Measurements from ENCODE around the gene AP1S3. TPM values are rescaled to one million over a fixed set of nuclear protein-coding genes. Genes with fewer than 3 reads are reported as not detected.

The AP1S3 gene
- total RNA-seq, 1 experiment from 2014 or later: 185 TPM

DNA sequence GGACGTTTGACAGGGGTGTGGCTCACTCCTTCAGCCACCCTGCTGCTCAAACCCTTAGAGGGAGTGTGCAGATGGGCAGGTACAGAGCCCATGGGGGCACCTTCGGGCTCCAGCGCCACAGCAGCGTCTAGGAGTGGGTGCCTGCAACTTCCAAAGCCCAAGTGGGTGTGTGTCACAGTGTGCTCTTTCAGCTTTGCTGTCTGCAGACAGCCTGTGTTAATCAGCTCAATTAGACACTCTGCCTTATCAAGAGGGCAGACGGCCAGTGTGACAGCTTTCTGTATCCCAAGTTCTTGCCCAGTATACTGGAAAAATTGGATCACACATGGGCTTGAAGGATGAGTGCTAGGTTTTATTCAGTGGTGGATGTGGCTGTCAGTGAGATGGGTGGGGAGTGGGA is 96.7 kb downstream of the AP1S3 start:
- no peaks in the 10 kb centered on the region for H3K36me3 ChIP-seq (ENCODE audit: control insufficient read depth in 1 of 2, insufficient read depth in 2 of 2, low read length in 2 of 2)
- ChIA-PET POLR2A (interaction anchor here (1.0 kb wide), 1 partner anchor 18 kb away, joined by 3 read pairs; no protein-coding TSS in a partner anchor), CTCF (no interaction called here), RAD21 (ENCODE audit: low non-redundant PET in 1 of 2, low total read pairs in 2 of 2, uncharacterized antibody in 2 of 2, unreplicated experiment in 2 of 2) (no interaction called here)
- no peak overlapping the region for H3K4me3 ChIP-seq (replicated peaks in 1 of 2; ENCODE audit: low read depth in 1 of 2, low read length in 2 of 2)
- peaks cover 16 to 30% of the 10 kb centered on the region in 2 experiments for H3K4me1 ChIP-seq (ENCODE audit: control insufficient read depth in 1 of 2, insufficient read depth in 2 of 2, low read length in 2 of 2)
- DNase-seq (ENCODE audit: low read depth, low spot score) (no peak), ATAC-seq (no peak; the same call in 1 of the 2 replicates)
- H3K9ac ChIP-seq (ENCODE audit: low read length): no peak overlapping the region
- BruUV-seq (replicated peaks): no TSS peak
- no peaks in the 10 kb centered on the region for H3K27me3 ChIP-seq (ENCODE audit: insufficient read depth, low read length)
- H4K20me1 ChIP-seq (ENCODE audit: insufficient read depth): no peaks in the 10 kb centered on the region
- no peak overlapping the region for H3K4me2 ChIP-seq (ENCODE audit: low read length)
- intact Hi-C loops (cut with micrococcal nuclease): no loop called here
- no peaks in the 10 kb centered on the region for H3K9me2 ChIP-seq (ENCODE audit: insufficient read depth)
- H3K9me3 ChIP-seq (ENCODE audit: control insufficient read depth in 1 of 2, insufficient read depth in 1 of 2, low read depth in 1 of 2, low read length in 2 of 2): no peaks in the 10 kb centered on the region
- no peak overlapping the region for H2AFZ ChIP-seq (ENCODE audit: low read depth, low read length, poor library complexity, severe bottlenecking)
- no peak overlapping the region for H3K27ac ChIP-seq (ENCODE audit: low read depth, low read length)
- no peaks in the 10 kb centered on the region for H3K79me2 ChIP-seq (ENCODE audit: insufficient read depth, low read length)
- TF ChIP-seq SIN3A (IDR thresholded peaks at IDR 0.05; ENCODE audit: low read depth) (no peak), CEBPB (IDR thresholded peaks at IDR 0.05; ENCODE audit: low read depth) (no peak)

DNA sequence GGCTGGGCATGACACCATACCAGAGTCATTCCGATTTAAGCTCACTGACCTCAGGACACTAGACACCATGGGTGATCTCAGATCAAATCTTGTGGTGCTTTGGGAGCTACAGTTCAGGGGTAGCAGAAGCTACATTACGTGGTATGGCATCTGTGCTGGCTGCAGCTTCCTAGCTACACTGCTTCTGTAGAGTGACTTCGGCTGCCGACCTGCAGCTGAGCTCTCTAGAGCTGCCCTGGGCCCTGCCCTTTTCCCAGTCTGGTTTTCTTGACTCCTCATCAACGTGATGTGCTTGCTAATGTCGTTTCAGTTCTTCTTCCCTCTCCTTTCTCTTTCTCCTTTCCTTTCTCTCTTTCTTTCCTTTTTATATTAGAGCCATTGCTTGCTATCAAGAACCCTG is 100.2 kb downstream of the AP1S3 start:
- no TSS peak for BruUV-seq (replicated peaks)
- H3K79me2 ChIP-seq (ENCODE audit: insufficient read depth, low read length): no peaks in the 10 kb centered on the region
- no peak for ATAC-seq
- no peak for TF ChIP-seq EZH2phosphoT487 (IDR thresholded peaks at IDR 0.05; ENCODE audit: borderline replicate concordance)
- TF ChIP-seq, protein P1, sequence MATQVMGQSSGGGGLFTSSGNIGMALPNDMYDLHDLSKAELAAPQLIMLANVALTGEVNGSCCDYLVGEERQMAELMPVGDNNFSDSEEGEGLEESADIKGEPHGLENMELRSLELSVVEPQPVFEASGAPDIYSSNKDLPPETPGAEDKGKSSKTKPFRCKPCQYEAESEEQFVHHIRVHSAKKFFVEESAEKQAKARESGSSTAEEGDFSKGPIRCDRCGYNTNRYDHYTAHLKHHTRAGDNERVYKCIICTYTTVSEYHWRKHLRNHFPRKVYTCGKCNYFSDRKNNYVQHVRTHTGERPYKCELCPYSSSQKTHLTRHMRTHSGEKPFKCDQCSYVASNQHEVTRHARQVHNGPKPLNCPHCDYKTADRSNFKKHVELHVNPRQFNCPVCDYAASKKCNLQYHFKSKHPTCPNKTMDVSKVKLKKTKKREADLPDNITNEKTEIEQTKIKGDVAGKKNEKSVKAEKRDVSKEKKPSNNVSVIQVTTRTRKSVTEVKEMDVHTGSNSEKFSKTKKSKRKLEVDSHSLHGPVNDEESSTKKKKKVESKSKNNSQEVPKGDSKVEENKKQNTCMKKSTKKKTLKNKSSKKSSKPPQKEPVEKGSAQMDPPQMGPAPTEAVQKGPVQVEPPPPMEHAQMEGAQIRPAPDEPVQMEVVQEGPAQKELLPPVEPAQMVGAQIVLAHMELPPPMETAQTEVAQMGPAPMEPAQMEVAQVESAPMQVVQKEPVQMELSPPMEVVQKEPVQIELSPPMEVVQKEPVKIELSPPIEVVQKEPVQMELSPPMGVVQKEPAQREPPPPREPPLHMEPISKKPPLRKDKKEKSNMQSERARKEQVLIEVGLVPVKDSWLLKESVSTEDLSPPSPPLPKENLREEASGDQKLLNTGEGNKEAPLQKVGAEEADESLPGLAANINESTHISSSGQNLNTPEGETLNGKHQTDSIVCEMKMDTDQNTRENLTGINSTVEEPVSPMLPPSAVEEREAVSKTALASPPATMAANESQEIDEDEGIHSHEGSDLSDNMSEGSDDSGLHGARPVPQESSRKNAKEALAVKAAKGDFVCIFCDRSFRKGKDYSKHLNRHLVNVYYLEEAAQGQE (IDR thresholded peaks at IDR 0.05; ENCODE audit: low read depth): no peak
- no peak for TF ChIP-seq JUND (IDR thresholded peaks at IDR 0.05)
- no peak for TF ChIP-seq RAD21 (IDR thresholded peaks at IDR 0.05; ENCODE audit: low read depth)
- no peak for TF ChIP-seq FOSL1 (IDR thresholded peaks at IDR 0.05; ENCODE audit: low read depth)
- TF ChIP-seq, protein P2, sequence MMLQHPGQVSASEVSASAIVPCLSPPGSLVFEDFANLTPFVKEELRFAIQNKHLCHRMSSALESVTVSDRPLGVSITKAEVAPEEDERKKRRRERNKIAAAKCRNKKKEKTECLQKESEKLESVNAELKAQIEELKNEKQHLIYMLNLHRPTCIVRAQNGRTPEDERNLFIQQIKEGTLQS (IDR thresholded peaks at IDR 0.05): no peak
- H4K20me1 ChIP-seq (ENCODE audit: insufficient read depth): no peaks in the 10 kb centered on the region
- H2AFZ ChIP-seq (ENCODE audit: low read depth, low read length, poor library complexity, severe bottlenecking): no peak overlapping the region
- POLR2A ChIA-PET: no interaction called here
- H3K4me1 ChIP-seq (ENCODE audit: control insufficient read depth in 1 of 2, insufficient read depth in 2 of 2, low read length in 2 of 2): peaks cover 27 to 49% of the 10 kb centered on the region in 2 experiments
- no peak overlapping the region for H3K9ac ChIP-seq (ENCODE audit: low read length)
- CTCF ChIA-PET: interaction anchor here (0.7 kb wide), 1 partner anchor 10 kb away, joined by 3 read pairs; no protein-coding TSS in a partner anchor
- H3K27ac ChIP-seq (ENCODE audit: low read depth, low read length): no peak overlapping the region
- no peak overlapping the region for H3K4me2 ChIP-seq (ENCODE audit: low read length)
- no peaks in the 10 kb centered on the region for H3K36me3 ChIP-seq (ENCODE audit: control insufficient read depth in 1 of 2, insufficient read depth in 2 of 2, low read length in 2 of 2)
- intact Hi-C loops (cut with micrococcal nuclease): no loop called here
- DNase-seq (ENCODE audit: low read depth, low spot score): no peak
- H3K9me2 ChIP-seq (ENCODE audit: insufficient read depth): no peaks in the 10 kb centered on the region
- no peaks in the 10 kb centered on the region for H3K9me3 ChIP-seq (ENCODE audit: control insufficient read depth in 1 of 2, insufficient read depth in 1 of 2, low read depth in 1 of 2, low read length in 2 of 2)
- no peaks in the 10 kb centered on the region for H3K27me3 ChIP-seq (ENCODE audit: insufficient read depth, low read length)
- RAD21 ChIA-PET (ENCODE audit: low non-redundant PET in 1 of 2, low total read pairs in 2 of 2, uncharacterized antibody in 2 of 2, unreplicated experiment in 2 of 2): no interaction called here
- H3K4me3 ChIP-seq (replicated peaks in 1 of 2; ENCODE audit: low read depth in 1 of 2, low read length in 2 of 2): no peak overlapping the region
